Vagina (tissue), 2 donors: ENCODE results near the gene ATP5F1E.

ENCODE experiments used
- POLR2AphosphoS5 ChIP-seq, 2 donors: sonication (generic); formaldehyde crosslinking; IDR thresholded peaks; one replicate each; pipeline ENCODE4 v1.9.0; 2017; ENCODE audit warnings: antibody characterized with exemption in 2 of 2, mild to moderate bottlenecking in 2 of 2, low read depth in 1 of 2; ENCODE audit not compliant: insufficient read depth in 1 of 2
- TF ChIP-seq, protein P1 (sequence below), 3 experiments: fragments of 450-650 bp in 2 of 3; fragments of 200-600 bp in 1 of 3; sonication (generic) in 1 of 3; IDR thresholded peaks; one replicate each; pipeline ENCODE4 v1.5.1; 2017 to 2019; ENCODE audit warnings: antibody characterized with exemption in 3 of 3, mild to moderate bottlenecking in 2 of 3, moderate library complexity in 2 of 3

DNA sequence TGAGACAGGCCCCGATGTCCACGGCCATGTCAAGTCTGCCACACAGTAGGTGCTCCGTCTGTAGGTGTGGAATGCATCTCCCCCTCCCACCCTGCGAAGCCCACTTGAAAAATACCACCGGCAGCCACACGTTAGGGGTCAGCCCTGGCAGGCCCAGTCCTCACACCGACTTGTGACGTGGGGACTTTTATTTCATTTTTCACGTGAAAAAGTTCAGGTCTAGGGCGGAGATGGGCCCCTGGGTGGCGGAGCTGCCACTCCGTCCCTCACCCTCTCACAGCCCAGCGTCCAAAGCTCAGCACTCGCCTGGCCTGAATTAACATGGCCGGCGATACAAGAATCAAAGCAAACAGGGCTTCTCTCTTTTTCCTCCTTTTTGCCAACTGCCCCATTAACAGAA, 16.7 kb downstream of the ATP5F1E start:
- TF ChIP-seq, protein P1, sequence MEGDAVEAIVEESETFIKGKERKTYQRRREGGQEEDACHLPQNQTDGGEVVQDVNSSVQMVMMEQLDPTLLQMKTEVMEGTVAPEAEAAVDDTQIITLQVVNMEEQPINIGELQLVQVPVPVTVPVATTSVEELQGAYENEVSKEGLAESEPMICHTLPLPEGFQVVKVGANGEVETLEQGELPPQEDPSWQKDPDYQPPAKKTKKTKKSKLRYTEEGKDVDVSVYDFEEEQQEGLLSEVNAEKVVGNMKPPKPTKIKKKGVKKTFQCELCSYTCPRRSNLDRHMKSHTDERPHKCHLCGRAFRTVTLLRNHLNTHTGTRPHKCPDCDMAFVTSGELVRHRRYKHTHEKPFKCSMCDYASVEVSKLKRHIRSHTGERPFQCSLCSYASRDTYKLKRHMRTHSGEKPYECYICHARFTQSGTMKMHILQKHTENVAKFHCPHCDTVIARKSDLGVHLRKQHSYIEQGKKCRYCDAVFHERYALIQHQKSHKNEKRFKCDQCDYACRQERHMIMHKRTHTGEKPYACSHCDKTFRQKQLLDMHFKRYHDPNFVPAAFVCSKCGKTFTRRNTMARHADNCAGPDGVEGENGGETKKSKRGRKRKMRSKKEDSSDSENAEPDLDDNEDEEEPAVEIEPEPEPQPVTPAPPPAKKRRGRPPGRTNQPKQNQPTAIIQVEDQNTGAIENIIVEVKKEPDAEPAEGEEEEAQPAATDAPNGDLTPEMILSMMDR (IDR thresholded peaks at IDR 0.05), result no peak
- no peak for TF ChIP-seq POLR2AphosphoS5 (IDR thresholded peaks at IDR 0.05; ENCODE audit: insufficient read depth in 1 of 2, low read depth in 1 of 2)
